GM21528 (cell line): Measurements from ENCODE around the gene ANGPTL2.
"Not testable (repeated sequence)": the region's sequence is repeated elsewhere in the genome, so short reads cannot be mapped to it uniquely, and the experiment has no call there.

Experiments
- ATAC-seq: cut with Tn5 transposase; IDR thresholded peaks from one replicate; pipeline ENCODE4 v1.9.1; 2021; ENCODE audit warnings: mild to moderate bottlenecking, moderate library complexity; ENCODE audit not compliant: unreplicated experiment, low FRiP score

Gene ANGPTL2

DNA sequence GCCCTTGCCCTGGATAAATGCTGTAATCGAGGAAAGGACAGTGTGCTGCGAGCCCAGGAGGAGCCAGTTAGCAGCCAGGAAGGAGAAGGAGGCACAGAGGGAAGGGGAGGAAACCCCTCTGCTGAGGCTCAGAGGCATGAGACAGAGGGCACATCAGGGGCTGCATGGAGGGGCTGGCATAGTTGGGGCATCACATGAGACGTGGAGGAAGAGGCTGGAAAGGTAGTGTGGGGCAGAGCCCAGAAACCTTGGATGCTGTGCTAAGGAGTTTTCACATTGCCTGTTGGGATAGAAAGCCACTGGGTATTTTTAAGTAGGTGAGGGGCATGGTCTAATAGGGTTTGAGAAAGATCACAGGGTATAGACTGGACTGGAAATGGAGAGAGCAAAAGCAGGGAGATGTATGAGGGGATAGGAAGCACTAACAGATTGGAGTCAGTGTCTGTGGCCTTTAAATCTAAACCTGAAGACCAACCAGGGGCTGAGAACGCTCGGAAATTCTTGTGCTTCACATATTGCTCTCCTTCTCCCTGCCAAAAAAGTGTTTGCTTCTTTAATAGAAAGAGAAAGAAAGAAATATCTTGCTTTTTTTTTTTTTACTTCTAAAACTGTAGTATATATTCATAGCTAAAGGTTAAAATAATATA, 33.0 kb upstream of the ANGPTL2 start:
- ATAC-seq = no peak

GRCh38 chr9:127154390-127155191, 32.2 kb upstream of the ANGPTL2 start:
- no peak for ATAC-seq

DNA sequence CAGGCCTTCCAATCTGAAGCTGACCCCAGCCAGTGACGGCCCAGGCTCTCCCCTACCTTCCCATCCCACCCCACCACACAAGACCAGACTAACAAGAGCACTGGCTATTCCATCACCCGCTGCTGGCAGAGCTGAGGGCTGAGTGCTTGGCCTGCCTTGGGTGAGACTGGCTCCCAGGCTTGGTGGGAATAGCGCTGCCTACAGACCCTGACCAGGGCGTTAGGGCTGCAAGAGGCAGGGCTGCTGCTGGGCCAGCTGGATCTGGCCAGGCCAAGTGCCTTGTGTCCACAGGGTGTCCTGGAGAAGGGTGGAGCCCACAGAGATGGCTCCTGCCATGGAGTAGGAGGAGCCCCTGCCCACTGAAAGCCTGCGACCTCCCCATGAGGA, 31.6 kb upstream of the ANGPTL2 start:
- no peak for ATAC-seq

GRCh38 chr9:127153501-127153900, 31.1 kb upstream of the ANGPTL2 start:
- no peak for ATAC-seq

DNA sequence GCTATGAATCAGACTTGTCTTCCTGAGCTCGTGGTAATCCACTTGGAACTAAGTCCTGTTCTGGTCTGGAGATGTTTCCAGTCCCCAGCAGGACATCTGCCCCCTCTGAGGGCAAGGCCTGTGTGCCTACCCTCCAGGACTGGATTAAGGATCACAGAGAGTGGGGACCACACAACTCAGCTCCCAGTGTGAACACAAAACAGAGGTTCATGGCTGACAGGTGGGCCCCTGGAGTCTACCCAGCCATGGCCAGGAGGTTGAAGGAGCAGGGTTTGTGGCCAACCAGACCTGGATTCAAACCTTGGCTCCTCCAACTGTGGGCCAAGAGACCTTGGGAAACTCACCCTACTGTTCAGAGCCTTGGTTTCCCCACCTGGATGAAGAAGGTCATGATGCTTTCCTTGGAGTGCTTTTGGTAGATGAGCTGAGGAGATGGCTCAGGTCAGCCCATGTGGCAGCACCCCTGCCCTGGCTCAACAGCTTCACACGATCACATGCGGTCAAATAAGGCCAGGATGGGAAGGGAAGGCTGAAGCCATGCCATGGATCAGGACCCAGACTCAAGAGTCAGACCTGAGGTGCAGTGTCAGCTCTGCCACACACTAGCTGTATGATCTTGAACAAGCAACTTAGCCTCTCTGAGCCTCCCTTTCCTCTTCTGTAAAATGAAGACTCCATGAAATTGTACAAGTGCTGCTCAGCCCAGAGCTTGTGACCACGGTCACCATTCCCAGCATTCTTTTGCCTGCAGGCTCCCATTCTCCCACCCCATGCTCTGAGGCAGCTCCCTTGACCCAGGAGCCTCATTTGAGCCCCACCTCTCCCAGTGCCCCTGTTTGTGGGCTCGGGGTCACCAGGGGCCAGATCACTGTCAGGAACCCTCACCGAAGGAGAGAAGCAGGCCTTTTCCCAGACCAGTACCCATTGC, 27.3 kb upstream of the ANGPTL2 start:
- no peak for ATAC-seq

GRCh38 chr9:127149010-127149409, 26.6 kb upstream of the ANGPTL2 start:
- no peak for ATAC-seq

GRCh38 chr9:127148014-127148413, 25.6 kb upstream of the ANGPTL2 start:
- no peak for ATAC-seq

GRCh38 chr9:127147251-127147650, 24.8 kb upstream of the ANGPTL2 start:
- no peak for ATAC-seq

GRCh38 chr9:127146841-127147240, 24.4 kb upstream of the ANGPTL2 start:
- not testable (repeated sequence) for ATAC-seq

DNA sequence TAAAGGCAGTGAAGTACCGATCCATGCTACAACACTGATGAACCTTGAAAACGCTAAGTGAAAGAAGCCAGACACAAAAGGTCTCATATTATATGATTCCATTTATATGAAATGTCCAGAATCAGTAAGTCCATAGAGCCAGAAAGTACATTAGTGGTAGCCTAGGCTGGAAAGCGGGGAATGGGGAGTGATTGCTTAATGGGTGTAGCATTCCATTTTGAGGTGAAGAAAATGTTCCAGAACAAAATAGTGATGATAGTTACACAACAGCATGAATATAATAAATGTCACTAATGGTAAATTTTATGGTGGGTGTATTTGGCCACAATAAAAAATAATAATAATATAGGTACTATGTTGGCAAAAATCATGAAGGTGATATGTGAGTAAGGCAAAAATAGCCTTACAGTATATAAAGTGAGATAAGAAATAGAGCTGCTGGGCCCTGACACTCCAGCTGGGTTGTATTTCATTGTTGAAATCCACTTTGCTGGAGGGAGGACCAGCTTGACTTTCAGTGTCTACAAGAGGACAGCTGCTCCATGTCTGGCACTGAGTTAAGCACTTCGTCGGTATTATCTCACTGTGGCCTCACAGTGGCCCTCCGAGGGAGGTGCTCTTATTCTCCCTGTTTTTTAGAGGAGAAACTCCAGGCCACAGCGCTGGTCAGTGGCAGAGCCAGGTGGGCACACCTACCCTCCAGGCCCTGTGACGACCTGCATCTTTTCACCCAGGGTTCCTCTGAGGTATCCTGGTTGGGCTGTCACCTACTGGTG, 22.4 kb upstream of the ANGPTL2 start:
- ATAC-seq = no peak

DNA sequence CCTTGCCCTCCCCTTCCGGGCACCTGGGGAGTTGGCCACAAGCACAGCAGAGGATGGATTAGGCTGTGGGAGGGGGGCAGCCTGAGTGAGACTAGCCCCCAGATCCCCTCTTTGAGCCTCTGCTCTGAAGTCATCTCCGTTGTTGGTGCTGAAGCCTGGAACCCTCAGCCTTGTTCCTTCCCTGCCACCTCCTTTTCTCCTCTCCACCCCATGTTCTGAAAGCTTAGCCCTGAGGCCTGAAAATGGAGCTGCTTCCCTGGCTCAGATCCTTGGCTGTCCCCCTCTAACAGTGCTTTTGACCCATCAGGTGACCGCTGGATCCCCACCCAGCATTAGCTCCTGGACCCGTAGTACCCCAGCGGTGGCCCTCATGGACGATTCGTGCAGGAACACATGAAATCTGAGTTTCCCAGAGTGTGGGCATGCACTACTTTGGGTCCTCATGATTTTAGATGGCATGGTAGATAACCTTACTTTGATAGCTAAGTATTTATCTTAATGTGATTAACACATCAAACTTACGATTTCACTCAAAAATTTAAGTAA, 21.6 kb upstream of the ANGPTL2 start:
- ATAC-seq = no peak

DNA sequence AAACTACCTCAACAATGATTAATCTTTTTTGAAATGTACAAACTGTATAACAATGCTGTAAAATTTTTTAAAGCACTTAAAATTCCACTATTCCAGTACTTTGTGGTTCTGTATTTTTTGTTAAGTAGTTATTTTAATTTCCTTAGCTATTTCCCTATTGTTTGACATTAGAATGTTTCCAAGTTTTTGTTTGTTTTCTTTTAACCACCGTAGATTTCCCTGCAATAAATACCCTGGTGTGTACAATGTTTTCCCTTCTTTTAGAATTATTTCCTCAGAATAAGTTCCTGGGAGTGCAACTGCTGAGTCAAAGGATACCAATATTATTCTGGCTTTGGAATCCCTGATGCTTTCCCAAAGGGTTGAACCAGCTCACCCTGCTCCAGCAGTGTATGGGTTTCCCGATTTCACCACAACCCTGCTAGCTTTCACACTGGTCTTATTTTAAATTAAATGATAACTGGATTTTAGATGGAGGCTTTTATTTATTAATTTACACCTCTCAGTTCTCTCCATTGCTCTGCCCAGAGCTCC, 20.6 kb upstream of the ANGPTL2 start:
- ATAC-seq = no peak

DNA sequence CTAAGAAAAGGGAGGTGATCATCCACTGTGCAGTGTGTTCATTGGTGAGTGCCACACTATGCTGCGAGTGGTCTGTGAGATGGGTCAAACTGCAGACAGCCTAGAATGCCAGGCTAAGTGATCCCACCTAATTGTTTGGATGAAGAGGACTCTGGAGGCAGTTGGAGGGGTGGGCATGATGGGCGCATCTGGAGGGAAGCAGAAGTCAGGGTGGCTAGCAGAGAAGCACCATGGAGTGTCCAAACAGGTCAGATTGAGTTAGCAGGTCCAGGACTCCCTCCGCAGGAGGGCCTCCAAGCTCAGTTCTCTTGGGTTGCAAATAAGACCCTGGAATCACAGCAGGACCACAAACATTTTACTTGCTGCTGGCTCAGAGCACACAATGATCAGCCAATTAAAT, 19.9 kb upstream of the ANGPTL2 start:
- no peak for ATAC-seq

- ATAC-seq = no peak
Observed at GRCh38 chr9:127140842-127141675, 18.6 kb upstream of the ANGPTL2 start.

DNA sequence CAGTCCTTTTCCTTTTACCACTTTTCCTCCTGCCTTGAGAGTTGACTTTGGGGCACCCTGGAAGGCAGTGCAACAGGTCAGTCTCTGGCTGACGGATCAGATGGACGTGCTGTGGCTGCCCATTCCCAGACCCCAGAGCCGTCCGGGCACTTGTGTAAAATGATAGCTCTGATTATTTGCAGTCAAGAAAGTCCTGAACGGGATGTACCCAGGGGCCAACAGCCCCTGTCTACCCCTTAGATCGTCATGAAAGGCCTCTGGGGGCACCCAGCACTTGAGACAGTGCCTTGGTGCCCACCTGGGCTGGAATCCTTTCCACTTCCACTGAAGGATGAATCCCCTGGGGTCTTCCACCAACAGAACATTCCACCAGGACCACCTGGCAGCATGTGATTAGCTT, 17.7 kb upstream of the ANGPTL2 start:
- ATAC-seq = no peak

GRCh38 chr9:127139775-127140174, 17.3 kb upstream of the ANGPTL2 start:
- no peak for ATAC-seq

DNA sequence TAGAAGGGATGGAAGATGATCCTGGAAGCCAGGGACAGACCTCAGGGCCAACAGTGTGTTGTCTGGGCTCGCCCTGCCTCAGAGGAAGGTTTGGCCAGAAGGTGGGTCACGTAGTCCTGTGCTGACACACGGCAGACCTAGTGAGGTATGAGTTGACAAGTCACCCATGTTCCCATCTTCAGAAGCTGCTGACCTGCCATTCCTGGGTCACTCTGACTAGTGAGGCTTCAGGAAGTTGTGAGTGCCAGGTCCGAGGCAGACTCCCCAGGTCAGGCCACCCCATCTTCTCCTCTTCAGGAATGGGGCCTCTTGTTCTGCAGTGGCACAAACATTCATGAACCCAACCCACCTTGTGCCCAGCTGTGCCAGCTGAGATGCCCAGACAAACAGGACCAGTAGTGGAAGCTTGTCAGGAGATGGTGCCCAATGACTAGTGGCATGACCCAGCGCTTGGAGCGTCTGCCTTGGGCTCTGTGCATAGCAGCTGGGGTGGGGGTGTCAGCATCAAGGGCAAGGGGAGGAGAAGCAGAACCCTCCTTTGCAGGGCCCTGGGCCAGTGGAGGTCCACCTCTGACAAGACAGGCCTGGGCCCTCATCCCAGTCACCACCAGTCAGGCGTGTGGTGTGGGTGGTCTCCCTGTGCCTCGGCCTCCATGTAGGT, 16.8 kb upstream of the ANGPTL2 start:
- ATAC-seq = no peak

- ATAC-seq = no peak
Observed at GRCh38 chr9:127138444-127138843, 16.0 kb upstream of the ANGPTL2 start.
